Neural cell (in vitro differentiated cells): ENCODE data around the gene CNOT6. TPM values are rescaled to one million over a fixed set of nuclear protein-coding genes. Genes with fewer than 3 reads are reported as not detected.

ENCODE experiments used
- H2AFZ ChIP-seq: fragments of 200-600, 300-800 bp; sonication (generic), shearing (Covaris generic); 2 replicates; pipeline ENCODE4 v1.6.0; 2014; ENCODE audit warnings: low read depth, mild to moderate bottlenecking, antibody characterized with exemption, low read length, moderate library complexity
- H3F3A ChIP-seq: fragments of 200-600 bp; shearing (Covaris generic); 2 replicates; pipeline ENCODE4 v1.6.1; 2016; ENCODE audit warnings: mild to moderate bottlenecking, moderate library complexity, mixed read lengths, antibody characterized with exemption, low read length; ENCODE audit not compliant: insufficient read depth, poor library complexity, severe bottlenecking
- H3K27ac ChIP-seq: fragments of 200-600, 300-800 bp; sonication (generic), shearing (Covaris generic); 2 replicates; pipeline ENCODE4 v1.5.1; 2014; ENCODE audit warnings: mild to moderate bottlenecking, low read length, moderate library complexity
- H3K27me3 ChIP-seq: fragments of 300-800, 200-600 bp; sonication (generic), shearing (Covaris generic); 2 replicates; pipeline ENCODE4 v1.6.0; 2014; ENCODE audit warnings: mild to moderate bottlenecking, low read depth, low read length, moderate library complexity; ENCODE audit not compliant: insufficient read depth
- H3K36me3 ChIP-seq: fragments of 300-800, 200-600 bp; sonication (generic), shearing (Covaris generic); 2 replicates; pipeline ENCODE4 v1.5.1; 2014; ENCODE audit warnings: mild to moderate bottlenecking, antibody characterized with exemption, low read length, moderate library complexity; ENCODE audit not compliant: insufficient read depth
- H3K4me2 ChIP-seq: fragments of 300-800, 200-600 bp; sonication (generic), shearing (Covaris generic); 2 replicates; pipeline ENCODE4 v1.6.0; 2014; ENCODE audit warnings: mild to moderate bottlenecking, low read length
- H3K4me3 ChIP-seq: fragments of 300-800, 200-600 bp; sonication (generic), shearing (Covaris generic); 2 replicates; pipeline ENCODE4 v1.5.1; 2014; ENCODE audit warnings: mild to moderate bottlenecking, low read length, moderate library complexity
- H3K79me2 ChIP-seq: fragments of 200-600 bp; shearing (Covaris generic); replicated peaks from 2 replicates; pipeline ENCODE4 v1.6.0; 2014; ENCODE audit warnings: mild to moderate bottlenecking, low read length, moderate library complexity; ENCODE audit not compliant: insufficient read depth
- H3K9ac ChIP-seq: fragments of 300-800, 200-600 bp; sonication (generic), shearing (Covaris generic); 2 replicates; pipeline ENCODE4 v1.6.1; 2016; ENCODE audit warnings: mild to moderate bottlenecking, low read length, mixed read lengths
- H3K9me2 ChIP-seq: fragments of 200-600 bp; shearing (Covaris generic); 2 replicates; pipeline ENCODE4 v1.6.1; 2016; ENCODE audit warnings: mild to moderate bottlenecking, low read length, mixed read lengths; ENCODE audit not compliant: insufficient read depth
- H3K9me3 ChIP-seq: fragments of 200-600, 300-800 bp; sonication (generic), shearing (Covaris generic); 2 replicates; pipeline ENCODE4 v1.6.1; 2016; ENCODE audit warnings: mild to moderate bottlenecking, mixed run types, low read length, moderate library complexity, mixed read lengths
- H4K20me1 ChIP-seq: fragments of 200-600 bp; shearing (Covaris generic); 2 replicates; pipeline ENCODE4 v1.6.1; 2016; ENCODE audit warnings: mild to moderate bottlenecking, mixed run types; ENCODE audit not compliant: insufficient read depth
- EP300 ChIP-seq: fragments of 450-650 bp; conservative IDR thresholded peaks from 2 replicates; pipeline ENCODE4 v1.6.1; 2014; ENCODE audit warnings: antibody characterized with exemption, mild to moderate bottlenecking, moderate library complexity; ENCODE audit not compliant: poor library complexity, severe bottlenecking
- EZH2 ChIP-seq: fragments of 200-600, 300-800 bp; shearing (Covaris generic), sonication (generic); IDR thresholded peaks from 2 replicates; pipeline ENCODE4 v1.6.1; 2014; ENCODE audit warnings: antibody characterized with exemption, low read length, borderline replicate concordance, mild to moderate bottlenecking; ENCODE audit not compliant: insufficient read depth, poor library complexity, severe bottlenecking
- MXI1 ChIP-seq: fragments of 450-650 bp; conservative IDR thresholded peaks from 2 replicates; pipeline ENCODE4 v1.6.1; 2014; ENCODE audit warnings: antibody characterized with exemption, mild to moderate bottlenecking; ENCODE audit not compliant: poor library complexity, severe bottlenecking
- POLR2AphosphoS5 ChIP-seq: IDR thresholded peaks from 2 replicates; pipeline ENCODE4 v1.6.1; 2012
- RAD21 ChIP-seq: fragments of 450-650 bp; conservative IDR thresholded peaks from 2 replicates; pipeline ENCODE4 v1.6.1; 2014; ENCODE audit warnings: antibody characterized with exemption, mild to moderate bottlenecking, moderate library complexity
- SMC3 ChIP-seq: fragments of 450-650 bp; conservative IDR thresholded peaks from 2 replicates; pipeline ENCODE4 v1.6.1; 2014; ENCODE audit warnings: antibody characterized with exemption, mild to moderate bottlenecking, moderate library complexity; ENCODE audit not compliant: poor library complexity
- TAF1 ChIP-seq: IDR thresholded peaks from 2 replicates; pipeline ENCODE4 v1.6.1; 2012; ENCODE audit warnings: low read depth
- polyA plus RNA-seq: library from polyadenylated mRNA; depleted of rRNA; stranded (reverse); fragments of >200 nt; gene quantifications from 2 replicates; pipeline ENCODE4 v1.2.3, GENCODE V29; 2014
- TF ChIP-seq, protein P1 (sequence below): IDR thresholded peaks from 2 replicates; pipeline ENCODE4 v1.6.1; 2012; ENCODE audit warnings: borderline replicate concordance
- TF ChIP-seq, protein P2 (sequence below): fragments of 450-650 bp; IDR thresholded peaks from 2 replicates; pipeline ENCODE4 v1.5.1; 2014; ENCODE audit warnings: antibody characterized with exemption, mild to moderate bottlenecking, moderate library complexity; ENCODE audit not compliant: poor library complexity, severe bottlenecking

The CNOT6 gene
- polyA plus RNA-seq, 1 donor from 2014 or later = 43.0 TPM

DNA sequence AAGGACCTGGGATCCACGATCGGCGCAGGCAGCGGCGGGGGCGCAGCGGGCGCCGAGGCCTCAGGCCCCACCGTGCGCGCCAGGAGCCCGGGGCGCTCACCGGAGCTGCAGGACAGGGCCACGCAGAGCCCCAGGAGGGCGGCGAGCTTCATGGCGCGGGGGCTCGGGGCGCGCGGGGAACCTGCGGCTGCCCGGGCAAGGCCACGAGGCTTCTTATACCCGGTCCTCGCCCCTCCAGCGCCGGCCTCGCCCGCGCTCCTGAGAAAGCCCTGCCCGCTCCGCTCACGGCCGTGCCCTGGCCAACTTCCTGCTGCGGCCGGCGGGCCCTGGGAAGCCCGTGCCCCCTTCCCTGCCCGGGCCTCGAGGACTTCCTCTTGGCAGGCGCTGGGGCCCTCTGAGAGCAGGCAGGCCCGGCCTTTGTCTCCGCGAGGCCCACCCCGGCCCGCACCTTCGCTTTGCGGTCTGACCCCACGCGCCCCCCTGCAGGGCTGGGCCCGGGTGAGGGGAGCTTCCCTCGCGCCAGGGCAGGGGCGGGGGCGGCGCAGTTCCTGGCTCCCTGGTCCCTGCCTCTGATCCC is 97.2 kb downstream of the CNOT6 start, which contains the start of gene SCGB3A1:
TSS of gene SCGB3A1 (minus strand) at position 189 of the 577 bp plus-strand sequence. CDS start at position 152, 37 bp downstream.
- Histone ChIP-seq H3K4me2 (no peak within 1 kb of the TSS), H3K79me2 (no peaks in the 10 kb centered on the region), H3K9ac (no peak within 1 kb of the TSS), H2AFZ (no peak within 1 kb of the TSS), H3K27me3 (peaks cover 44% of the 10 kb centered on the region), H3K36me3 (no peaks in the 10 kb centered on the region), H3K4me3 (peak within 1 kb of the TSS; percentile 46), H3F3A (no peaks in the 10 kb centered on the region), H3K9me3 (no peaks in the 10 kb centered on the region), H4K20me1 (no peaks in the 10 kb centered on the region), H3K27ac (no peak within 1 kb of the TSS), H3K9me2 (no peaks in the 10 kb centered on the region)
- TF ChIP-seq, protein P1, sequence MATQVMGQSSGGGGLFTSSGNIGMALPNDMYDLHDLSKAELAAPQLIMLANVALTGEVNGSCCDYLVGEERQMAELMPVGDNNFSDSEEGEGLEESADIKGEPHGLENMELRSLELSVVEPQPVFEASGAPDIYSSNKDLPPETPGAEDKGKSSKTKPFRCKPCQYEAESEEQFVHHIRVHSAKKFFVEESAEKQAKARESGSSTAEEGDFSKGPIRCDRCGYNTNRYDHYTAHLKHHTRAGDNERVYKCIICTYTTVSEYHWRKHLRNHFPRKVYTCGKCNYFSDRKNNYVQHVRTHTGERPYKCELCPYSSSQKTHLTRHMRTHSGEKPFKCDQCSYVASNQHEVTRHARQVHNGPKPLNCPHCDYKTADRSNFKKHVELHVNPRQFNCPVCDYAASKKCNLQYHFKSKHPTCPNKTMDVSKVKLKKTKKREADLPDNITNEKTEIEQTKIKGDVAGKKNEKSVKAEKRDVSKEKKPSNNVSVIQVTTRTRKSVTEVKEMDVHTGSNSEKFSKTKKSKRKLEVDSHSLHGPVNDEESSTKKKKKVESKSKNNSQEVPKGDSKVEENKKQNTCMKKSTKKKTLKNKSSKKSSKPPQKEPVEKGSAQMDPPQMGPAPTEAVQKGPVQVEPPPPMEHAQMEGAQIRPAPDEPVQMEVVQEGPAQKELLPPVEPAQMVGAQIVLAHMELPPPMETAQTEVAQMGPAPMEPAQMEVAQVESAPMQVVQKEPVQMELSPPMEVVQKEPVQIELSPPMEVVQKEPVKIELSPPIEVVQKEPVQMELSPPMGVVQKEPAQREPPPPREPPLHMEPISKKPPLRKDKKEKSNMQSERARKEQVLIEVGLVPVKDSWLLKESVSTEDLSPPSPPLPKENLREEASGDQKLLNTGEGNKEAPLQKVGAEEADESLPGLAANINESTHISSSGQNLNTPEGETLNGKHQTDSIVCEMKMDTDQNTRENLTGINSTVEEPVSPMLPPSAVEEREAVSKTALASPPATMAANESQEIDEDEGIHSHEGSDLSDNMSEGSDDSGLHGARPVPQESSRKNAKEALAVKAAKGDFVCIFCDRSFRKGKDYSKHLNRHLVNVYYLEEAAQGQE = no peak
- no peak for TF ChIP-seq MXI1

DNA sequence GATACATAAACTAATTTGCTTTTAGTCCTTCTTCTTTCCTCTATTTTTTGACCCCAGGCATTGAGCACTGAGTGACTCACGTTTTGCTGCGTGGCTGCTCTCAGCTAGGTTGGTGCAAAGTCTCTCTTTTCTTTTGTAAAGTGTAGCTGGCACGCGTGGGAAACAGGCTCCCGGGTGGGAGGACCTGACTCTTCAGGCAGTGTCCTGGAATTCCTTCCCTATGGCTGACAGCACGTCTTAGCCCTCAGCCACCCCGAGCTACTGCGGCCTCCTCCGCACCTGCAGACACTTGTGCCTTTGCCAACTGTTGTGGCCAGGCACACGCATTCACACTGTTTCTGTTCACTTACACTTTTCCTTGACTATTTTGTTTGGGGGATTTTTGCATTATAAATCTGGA is 98.0 kb downstream of the CNOT6 start:
- no peaks in the 10 kb centered on the region for H3K36me3 ChIP-seq
- TF ChIP-seq TAF1 = no peak
- TF ChIP-seq, protein P2, sequence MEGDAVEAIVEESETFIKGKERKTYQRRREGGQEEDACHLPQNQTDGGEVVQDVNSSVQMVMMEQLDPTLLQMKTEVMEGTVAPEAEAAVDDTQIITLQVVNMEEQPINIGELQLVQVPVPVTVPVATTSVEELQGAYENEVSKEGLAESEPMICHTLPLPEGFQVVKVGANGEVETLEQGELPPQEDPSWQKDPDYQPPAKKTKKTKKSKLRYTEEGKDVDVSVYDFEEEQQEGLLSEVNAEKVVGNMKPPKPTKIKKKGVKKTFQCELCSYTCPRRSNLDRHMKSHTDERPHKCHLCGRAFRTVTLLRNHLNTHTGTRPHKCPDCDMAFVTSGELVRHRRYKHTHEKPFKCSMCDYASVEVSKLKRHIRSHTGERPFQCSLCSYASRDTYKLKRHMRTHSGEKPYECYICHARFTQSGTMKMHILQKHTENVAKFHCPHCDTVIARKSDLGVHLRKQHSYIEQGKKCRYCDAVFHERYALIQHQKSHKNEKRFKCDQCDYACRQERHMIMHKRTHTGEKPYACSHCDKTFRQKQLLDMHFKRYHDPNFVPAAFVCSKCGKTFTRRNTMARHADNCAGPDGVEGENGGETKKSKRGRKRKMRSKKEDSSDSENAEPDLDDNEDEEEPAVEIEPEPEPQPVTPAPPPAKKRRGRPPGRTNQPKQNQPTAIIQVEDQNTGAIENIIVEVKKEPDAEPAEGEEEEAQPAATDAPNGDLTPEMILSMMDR = no peak
- TF ChIP-seq MXI1 = no peak
- no peak for TF ChIP-seq EP300
- TF ChIP-seq, protein P1 = no peak
- no peak for TF ChIP-seq SMC3
- no peak for TF ChIP-seq RAD21
- TF ChIP-seq EZH2 = no peak
- TF ChIP-seq POLR2AphosphoS5 = no peak
- H3K9me3 ChIP-seq = no peaks in the 10 kb centered on the region
- no peaks in the 10 kb centered on the region for H4K20me1 ChIP-seq
- no peak overlapping the region for H2AFZ ChIP-seq
- H3K27ac ChIP-seq = no peak overlapping the region
- no peaks in the 10 kb centered on the region for H3K9me2 ChIP-seq
- H3K27me3 ChIP-seq = peaks cover 44% of the 10 kb centered on the region
- H3F3A ChIP-seq = no peaks in the 10 kb centered on the region
- no peak overlapping the region for H3K4me2 ChIP-seq
- H3K79me2 ChIP-seq = no peaks in the 10 kb centered on the region
- no peak overlapping the region for H3K4me3 ChIP-seq
- H3K9ac ChIP-seq = no peak overlapping the region
